Stimulated activated CD4-positive, alpha-beta T cell treated with anti-CD3 and anti-CD28 coated beads, Interleukin-15, amount 100 ng/mL, for 24 hours (primary cell): ENCODE data around the gene RAD51B.

Experiments used
- DNase-seq: peaks from one replicate; pipeline ENCODE4 v3.0.0-alpha.2; 2020

Gene RAD51B

DNA sequence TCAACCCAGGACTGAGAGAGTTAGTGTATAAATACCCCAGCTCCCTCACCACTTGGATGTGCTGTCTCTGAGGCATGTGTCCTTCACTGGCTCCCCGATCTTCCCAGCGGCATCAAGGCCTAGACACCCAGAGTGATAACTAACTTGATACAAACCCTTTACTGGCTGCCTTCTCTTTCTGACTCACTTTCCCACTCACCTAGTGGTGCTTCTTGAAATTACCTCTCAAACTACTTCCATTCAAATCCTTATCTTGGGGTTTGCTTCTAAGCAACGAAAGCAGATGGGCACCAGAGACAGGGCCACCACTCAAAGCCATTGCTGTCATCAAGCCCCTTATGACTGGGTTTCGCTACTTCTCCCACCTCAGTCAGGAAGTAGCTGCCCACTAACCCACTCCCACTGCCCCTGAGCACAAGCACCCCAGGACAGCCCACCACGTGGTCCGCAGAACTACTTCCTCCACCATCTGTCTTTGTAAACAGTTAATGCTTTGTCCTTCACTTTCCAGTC lies 956.1 kb downstream of the RAD51B start:
- DNase-seq = no peak

DNA sequence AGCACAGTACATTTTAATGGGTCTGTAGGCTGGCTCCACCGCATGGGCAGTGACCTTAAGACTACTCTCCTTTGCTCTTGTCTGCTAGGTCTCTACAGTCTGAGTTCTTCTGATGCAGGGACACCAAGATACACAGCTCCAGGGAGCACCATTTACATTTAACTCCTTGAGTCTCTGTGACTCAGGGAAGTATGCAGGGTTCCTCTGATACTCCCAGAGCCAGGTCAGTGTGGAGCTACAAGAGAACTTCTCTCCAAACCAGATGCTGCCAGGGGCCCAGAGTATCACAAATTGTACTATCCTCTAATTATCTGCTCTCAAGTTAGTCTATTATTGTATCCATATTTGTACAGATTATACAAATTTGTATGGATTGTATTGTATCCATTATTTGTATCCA lies 958.1 kb downstream of the RAD51B start:
- DNase-seq = no peak
